ENCODE measurements around the gene TVP23C. TPM values are rescaled to one million over a fixed set of nuclear protein-coding genes. Genes with fewer than 3 reads are reported as not detected.
A peak's percentile ranks its signal among the peaks of the same experiment; 100 is the strongest.
"Not testable (repeated sequence)": the region's sequence is repeated elsewhere in the genome, so short reads cannot be mapped to it uniquely, and the experiment has no call there.

TVP23C gene
- total and polyA plus RNA-seq, 5 experiments from 2014 or later, result 1.2 to 22.2 (median 4.1) TPM

GRCh38 chr17:15514469-15514868, 48.8 kb downstream of the TVP23C start:
- Mint-ChIP-seq H3K27ac (no peak overlapping the region), H3K36me3 (peaks cover 22 to 44% (median 36%) of the 10 kb centered on the region in 3 donors), H3K4me3 (no peak overlapping the region), H3K27me3 (no peaks in the 10 kb centered on the region), H3K4me1 (peaks cover 0 to 7% (median 0%) of the 10 kb centered on the region in 4 donors), H3K9me3 (no peaks in the 10 kb centered on the region)
- ATAC-seq (no peak), DNase-seq (no peak)
- POLR2A ChIA-PET, result no interaction called here

GRCh38 chr17:15513856-15514459, 49.3 kb downstream of the TVP23C start:
- Mint-ChIP-seq H3K4me3 (no peak overlapping the region), H3K36me3 (peaks cover 22 to 44% (median 37%) of the 10 kb centered on the region in 3 donors), H3K27ac (no peak overlapping the region), H3K4me1 (peaks cover 0 to 7% (median 0%) of the 10 kb centered on the region in 4 donors), H3K27me3 (no peaks in the 10 kb centered on the region), H3K9me3 (no peaks in the 10 kb centered on the region)
- ATAC-seq (no peak), DNase-seq (no peak)
- POLR2A ChIA-PET, result no interaction called here

GRCh38 chr17:15513058-15513791, 50.1 kb downstream of the TVP23C start:
- Mint-ChIP-seq H3K4me3 (no peak overlapping the region), H3K27me3 (no peaks in the 10 kb centered on the region), H3K36me3 (peaks cover 22 to 43% (median 39%) of the 10 kb centered on the region in 3 donors), H3K9me3 (no peaks in the 10 kb centered on the region), H3K4me1 (peaks cover 0 to 5% (median 0%) of the 10 kb centered on the region in 4 donors), H3K27ac (peak overlapping the region in 1 of 10 donors; percentile 37)
- POLR2A ChIA-PET, result no interaction called here
- no peak for ATAC-seq
- DNase-seq, result no peak

GRCh38 chr17:15512071-15512709, 51.1 kb downstream of the TVP23C start:
- Mint-ChIP-seq H3K4me1 (peaks cover 0 to 5% (median 0%) of the 10 kb centered on the region in 4 donors), H3K4me3 (no peak overlapping the region), H3K27me3 (no peaks in the 10 kb centered on the region), H3K27ac (no peak overlapping the region), H3K36me3 (peaks cover 18 to 46% (median 34%) of the 10 kb centered on the region in 3 donors), H3K9me3 (no peaks in the 10 kb centered on the region)
- no peak for ATAC-seq
- DNase-seq, result no peak
- POLR2A ChIA-PET, result no interaction called here

- H3K27ac Mint-ChIP-seq, result no peak overlapping the region
- DNase-seq (no peak), ATAC-seq (no peak)
- no peaks in the 10 kb centered on the region for H3K9me3 Mint-ChIP-seq
- peaks cover 10 to 43% (median 33%) of the 10 kb centered on the region in 3 donors for H3K36me3 Mint-ChIP-seq
- peaks cover 0 to 5% (median 0%) of the 10 kb centered on the region in 4 donors for H3K4me1 Mint-ChIP-seq
- no peak overlapping the region for H3K4me3 Mint-ChIP-seq
- POLR2A ChIA-PET, result no interaction called here
- no peaks in the 10 kb centered on the region for H3K27me3 Mint-ChIP-seq
Observed at GRCh38 chr17:15511142-15511541, 52.1 kb downstream of the TVP23C start.

- DNase-seq, result no peak
Observed at GRCh38 chr17:15510361-15510760, 52.9 kb downstream of the TVP23C start.

GRCh38 chr17:15509095-15509494, 54.2 kb downstream of the TVP23C start:
- Mint-ChIP-seq H3K27me3 (no peaks in the 10 kb centered on the region), H3K4me1 (peaks cover 0 to 2% (median 0%) of the 10 kb centered on the region in 4 donors), H3K27ac (no peak overlapping the region), H3K36me3 (peaks cover 0 to 29% (median 21%) of the 10 kb centered on the region in 3 donors), H3K9me3 (no peaks in the 10 kb centered on the region), H3K4me3 (no peak overlapping the region)
- POLR2A ChIA-PET, result no interaction called here
- ATAC-seq, result no peak
- DNase-seq, result no peak

More at GRCh38 chr17:15510361-15510760, 52.9 kb downstream of the TVP23C start:
- peaks cover 0 to 5% (median 0%) of the 10 kb centered on the region in 4 donors for H3K4me1 Mint-ChIP-seq
- H3K36me3 Mint-ChIP-seq, result peaks cover 2 to 36% (median 26%) of the 10 kb centered on the region in 3 donors
- H3K9me3 Mint-ChIP-seq, result no peaks in the 10 kb centered on the region
- POLR2A ChIA-PET, result no interaction called here
- ATAC-seq, result no peak
- no peak overlapping the region for H3K4me3 Mint-ChIP-seq
- H3K27ac Mint-ChIP-seq, result no peak overlapping the region
- no peaks in the 10 kb centered on the region for H3K27me3 Mint-ChIP-seq

GRCh38 chr17:15508466-15508865, 54.8 kb downstream of the TVP23C start:
- Mint-ChIP-seq H3K4me1 (peaks cover 3 to 5% (median 3%) of the 10 kb centered on the region in 4 donors), H3K36me3 (peaks cover 0 to 26% (median 21%) of the 10 kb centered on the region in 3 donors), H3K9me3 (no peaks in the 10 kb centered on the region), H3K27me3 (no peaks in the 10 kb centered on the region), H3K4me3 (no peak overlapping the region), H3K27ac (no peak overlapping the region)
- no peak for DNase-seq
- POLR2A ChIA-PET, result no interaction called here
- ATAC-seq, result no peak

- peaks cover 0 to 26% (median 21%) of the 10 kb centered on the region in 3 donors for H3K36me3 Mint-ChIP-seq
- POLR2A ChIA-PET, result no interaction called here
- no peak overlapping the region for H3K27ac Mint-ChIP-seq
- ATAC-seq, result no peak
- no peaks in the 10 kb centered on the region for H3K27me3 Mint-ChIP-seq
- H3K4me1 Mint-ChIP-seq, result peaks cover 7 to 9% (median 8%) of the 10 kb centered on the region in 4 donors
- H3K4me3 Mint-ChIP-seq, result no peak overlapping the region
- DNase-seq, result no peak
- H3K9me3 Mint-ChIP-seq, result no peaks in the 10 kb centered on the region
Observed at GRCh38 chr17:15507896-15508295, 55.4 kb downstream of the TVP23C start.

- H3K27me3 Mint-ChIP-seq, result peaks cover 0 to 3% (median 0%) of the 10 kb centered on the region in 5 donors
- no peak for ATAC-seq
- POLR2A ChIA-PET, result no interaction called here
Observed at GRCh38 chr17:15507001-15507400, 56.3 kb downstream of the TVP23C start.

GRCh38 chr17:15505708-15506107, 57.6 kb downstream of the TVP23C start:
- H3K36me3 Mint-ChIP-seq, result peaks cover 0 to 30% (median 28%) of the 10 kb centered on the region in 3 donors
- POLR2A ChIA-PET, H3K9me3 Mint-ChIP-seq, ATAC-seq, H3K27ac Mint-ChIP-seq, H3K27me3 Mint-ChIP-seq, DNase-seq, H3K4me3 Mint-ChIP-seq: not testable (repeated sequence)
- peaks cover 10 to 14% (median 12%) of the 10 kb centered on the region in 4 donors for H3K4me1 Mint-ChIP-seq

More at GRCh38 chr17:15507001-15507400, 56.3 kb downstream of the TVP23C start:
- DNase-seq, result no peak
- Mint-ChIP-seq H3K9me3 (no peaks in the 10 kb centered on the region), H3K4me3 (no peak overlapping the region), H3K4me1 (peaks cover 10 to 14% (median 12%) of the 10 kb centered on the region in 4 donors), H3K36me3 (peaks cover 0 to 25% (median 24%) of the 10 kb centered on the region in 3 donors), H3K27ac (no peak overlapping the region)

GRCh38 chr17:15503731-15504130, 59.6 kb downstream of the TVP23C start:
- no peak for DNase-seq
- no peak overlapping the region for H3K4me3 Mint-ChIP-seq
- ATAC-seq, result no peak
- POLR2A ChIA-PET, result no interaction called here
- H3K27me3 Mint-ChIP-seq, result peaks cover 0 to 3% (median 0%) of the 10 kb centered on the region in 5 donors
- H3K9me3 Mint-ChIP-seq, result no peaks in the 10 kb centered on the region
- H3K36me3 Mint-ChIP-seq, result peaks cover 0 to 26% (median 26%) of the 10 kb centered on the region in 3 donors
- peaks cover 10 to 14% (median 12%) of the 10 kb centered on the region in 4 donors for H3K4me1 Mint-ChIP-seq
- H3K27ac Mint-ChIP-seq, result peak overlapping the region in 2 of 10 donors; percentile 71 to 95
